A673 (cell line): ENCODE results near the gene HACD4.

Experiments
- EZH2 ChIP-seq: fragments of 200-600 bp; sonication (generic); IDR thresholded peaks from 2 replicates; pipeline ENCODE4 v1.6.1; 2017; ENCODE audit warnings: borderline replicate concordance, low read depth, mild to moderate bottlenecking, mixed read lengths, antibody characterized with exemption, low read length; ENCODE audit not compliant: poor library complexity, severe bottlenecking
- TF ChIP-seq, protein P1 (sequence below): fragments of 300-800, 200-600 bp; sonication (generic); conservative IDR thresholded peaks from 2 replicates; pipeline ENCODE4 v1.5.1; 2017; ENCODE audit warnings: low read depth, mild to moderate bottlenecking, antibody characterized with exemption, low read length, moderate library complexity, mixed read lengths

- no peak for TF ChIP-seq EZH2
- TF ChIP-seq, protein P1, sequence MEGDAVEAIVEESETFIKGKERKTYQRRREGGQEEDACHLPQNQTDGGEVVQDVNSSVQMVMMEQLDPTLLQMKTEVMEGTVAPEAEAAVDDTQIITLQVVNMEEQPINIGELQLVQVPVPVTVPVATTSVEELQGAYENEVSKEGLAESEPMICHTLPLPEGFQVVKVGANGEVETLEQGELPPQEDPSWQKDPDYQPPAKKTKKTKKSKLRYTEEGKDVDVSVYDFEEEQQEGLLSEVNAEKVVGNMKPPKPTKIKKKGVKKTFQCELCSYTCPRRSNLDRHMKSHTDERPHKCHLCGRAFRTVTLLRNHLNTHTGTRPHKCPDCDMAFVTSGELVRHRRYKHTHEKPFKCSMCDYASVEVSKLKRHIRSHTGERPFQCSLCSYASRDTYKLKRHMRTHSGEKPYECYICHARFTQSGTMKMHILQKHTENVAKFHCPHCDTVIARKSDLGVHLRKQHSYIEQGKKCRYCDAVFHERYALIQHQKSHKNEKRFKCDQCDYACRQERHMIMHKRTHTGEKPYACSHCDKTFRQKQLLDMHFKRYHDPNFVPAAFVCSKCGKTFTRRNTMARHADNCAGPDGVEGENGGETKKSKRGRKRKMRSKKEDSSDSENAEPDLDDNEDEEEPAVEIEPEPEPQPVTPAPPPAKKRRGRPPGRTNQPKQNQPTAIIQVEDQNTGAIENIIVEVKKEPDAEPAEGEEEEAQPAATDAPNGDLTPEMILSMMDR = no peak
These were observed 42.6 kb downstream of the HACD4 start for GRCh38 chr9:20988671-20989315.
